ENCODE results near the gene AREL1. TPM values are rescaled to one million over a fixed set of nuclear protein-coding genes. Genes with fewer than 3 reads are reported as not detected.

AREL1 gene
- total RNA-seq, 1 experiment from 2014 or later, result 25.8 TPM

DNA sequence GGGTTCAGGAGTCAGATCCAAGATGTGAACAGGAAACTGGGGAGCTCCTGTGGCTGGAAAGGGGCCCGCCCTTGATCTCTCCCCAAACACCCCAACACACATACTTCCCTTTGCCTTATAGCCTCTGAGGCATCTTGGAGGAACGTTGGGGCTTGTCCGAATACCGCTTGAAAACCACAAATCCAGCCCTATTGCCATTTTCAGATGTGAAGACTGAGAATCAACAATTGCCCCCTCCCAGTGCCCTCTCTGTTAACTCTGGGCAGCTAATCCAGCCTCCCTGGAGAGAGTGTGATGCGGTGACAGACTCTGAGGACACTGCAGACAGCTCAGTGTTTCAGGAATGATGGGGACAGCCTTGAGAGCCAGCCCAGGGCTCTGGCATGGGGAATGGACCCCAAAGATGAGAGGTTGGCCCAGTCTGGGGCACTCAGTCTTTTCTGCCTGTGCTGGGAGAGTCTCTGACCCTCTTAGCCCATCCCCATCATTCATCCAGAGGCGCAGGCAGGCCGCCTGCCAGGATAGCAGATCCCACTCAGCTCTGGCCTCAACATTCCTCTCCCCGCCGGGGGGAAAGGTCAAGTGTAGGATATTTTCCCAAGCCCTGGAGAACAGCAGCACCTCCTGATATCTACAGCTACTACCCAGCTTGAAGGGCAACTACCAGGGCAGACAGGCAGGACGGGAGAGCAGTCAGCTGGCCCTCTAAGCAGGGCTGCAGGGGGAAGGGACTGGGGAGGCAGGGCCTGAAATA, 76.3 kb downstream of the AREL1 start:
- peak; percentile 32 for DNase-seq (ENCODE audit: low read depth)

DNA sequence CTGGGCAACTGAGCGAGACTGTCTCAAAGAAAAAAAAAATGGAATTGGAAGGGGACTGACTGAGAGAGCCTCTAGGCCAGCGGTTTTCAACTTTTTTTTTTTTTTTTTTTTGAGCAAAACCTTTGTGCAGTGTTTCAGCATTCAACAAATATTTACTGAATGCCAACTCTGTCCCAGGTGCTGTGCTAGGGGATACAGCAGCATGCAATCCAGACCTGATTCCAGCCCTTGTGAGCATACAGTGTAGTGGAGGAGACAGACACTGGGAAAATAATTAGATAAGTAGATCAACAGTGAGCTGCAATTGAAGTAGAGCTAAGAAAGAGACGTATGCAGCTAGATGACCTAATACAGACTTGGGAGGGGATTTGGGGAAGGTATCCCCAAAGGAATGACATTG, 77.0 kb downstream of the AREL1 start:
- DNase-seq (ENCODE audit: low read depth), result no peak

DNA sequence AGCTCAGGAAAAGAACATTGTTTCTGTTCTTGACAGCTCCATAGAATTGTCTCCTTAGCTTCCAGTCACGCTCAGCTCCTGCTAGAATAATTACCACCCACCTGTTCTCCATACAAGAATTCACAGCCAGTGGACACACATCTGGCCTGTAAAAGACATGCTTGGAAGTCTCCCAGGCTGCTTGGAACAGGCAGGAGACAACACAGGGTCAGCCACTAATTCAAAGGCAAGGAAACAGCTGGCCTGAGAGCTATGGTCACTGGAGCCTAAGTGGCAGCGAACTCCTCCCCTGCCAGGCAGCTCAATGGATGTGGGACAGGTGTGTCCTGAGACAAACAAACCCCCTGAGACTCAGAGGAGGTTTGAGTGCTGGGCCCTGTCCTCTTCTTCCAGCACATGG, 77.9 kb downstream of the AREL1 start:
- no peak for DNase-seq (ENCODE audit: low read depth)

DNA sequence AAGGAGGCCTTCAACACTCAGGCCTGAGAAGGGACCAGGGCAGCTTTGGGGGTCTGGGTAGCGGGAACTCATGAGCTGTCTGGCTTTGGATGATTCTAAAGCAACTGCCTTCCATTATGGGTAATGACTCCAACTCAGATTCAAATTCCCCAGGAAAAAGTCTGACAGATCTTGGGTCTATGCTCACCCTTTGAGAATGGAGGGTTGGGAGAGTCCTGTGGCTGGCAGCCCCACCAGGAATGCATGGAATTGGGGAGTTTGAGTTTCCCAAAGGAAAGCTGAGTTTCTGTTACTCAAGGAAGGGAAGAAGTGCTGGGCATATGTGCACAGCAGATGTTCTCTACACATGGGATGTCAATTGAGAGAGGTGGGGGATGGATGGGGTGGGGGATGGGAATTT, 78.4 kb downstream of the AREL1 start:
- no peak for DNase-seq (ENCODE audit: low read depth)

DNA sequence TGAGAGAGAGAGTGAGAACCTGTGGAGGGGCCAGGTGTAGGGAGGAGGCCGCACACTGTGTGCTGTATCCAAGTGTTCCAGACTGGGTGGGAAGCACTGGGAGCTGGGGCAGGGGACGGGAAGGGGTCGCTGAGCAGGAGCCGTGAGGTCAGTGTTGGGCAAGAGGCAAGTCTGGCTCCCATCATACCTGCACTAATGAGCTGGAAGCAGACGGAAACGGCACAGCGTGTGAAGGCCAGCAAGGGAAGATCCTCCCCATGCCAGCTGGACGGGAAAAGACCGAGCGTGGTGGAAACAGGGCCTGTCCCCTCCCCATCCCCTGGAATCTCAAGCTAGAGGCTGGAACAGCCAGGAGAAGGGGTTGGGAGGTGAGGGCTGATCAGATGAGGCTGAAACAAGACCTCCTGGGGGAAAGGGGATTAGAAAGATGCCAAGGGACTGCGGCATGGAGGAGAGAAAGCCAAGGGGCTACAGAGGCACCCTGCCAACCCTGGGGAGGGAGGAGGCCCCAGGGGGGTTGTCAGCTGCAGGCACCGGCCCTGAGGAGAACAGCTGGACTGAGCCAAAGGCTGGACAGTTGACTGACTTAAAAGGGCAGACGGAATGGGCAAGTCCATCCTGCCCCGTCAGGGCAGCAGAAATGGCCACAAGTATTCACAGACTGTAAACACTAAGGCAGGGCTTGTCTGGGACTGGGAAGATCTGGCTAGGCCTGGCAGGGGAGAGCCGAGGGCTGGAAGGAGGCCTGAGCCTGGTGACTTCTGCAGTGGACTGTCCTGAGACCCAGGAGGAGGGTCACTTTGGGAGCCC, 81.8 kb downstream of the AREL1 start:
- no peak for DNase-seq (ENCODE audit: low read depth)

DNA sequence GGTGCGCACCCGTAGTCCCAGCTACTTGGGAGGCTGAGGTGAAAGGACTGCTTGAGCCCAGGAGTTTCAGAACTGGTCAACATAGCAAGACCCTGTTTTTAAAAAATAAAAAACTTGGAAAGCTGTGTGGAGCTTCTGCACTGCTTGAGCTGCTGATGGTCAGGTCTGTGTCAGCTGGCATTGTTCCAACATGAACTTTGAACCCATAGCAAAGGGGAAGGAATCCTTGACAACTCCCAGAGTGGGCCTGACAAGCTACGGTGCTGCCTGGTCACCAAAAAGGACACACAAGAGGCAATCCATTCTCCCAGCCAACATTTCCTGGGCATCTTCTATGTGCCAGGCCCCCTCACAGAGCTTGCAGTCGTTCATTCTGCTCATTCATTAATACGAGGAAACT, 84.5 kb downstream of the AREL1 start:
- DNase-seq (ENCODE audit: low read depth), result no peak

DNA sequence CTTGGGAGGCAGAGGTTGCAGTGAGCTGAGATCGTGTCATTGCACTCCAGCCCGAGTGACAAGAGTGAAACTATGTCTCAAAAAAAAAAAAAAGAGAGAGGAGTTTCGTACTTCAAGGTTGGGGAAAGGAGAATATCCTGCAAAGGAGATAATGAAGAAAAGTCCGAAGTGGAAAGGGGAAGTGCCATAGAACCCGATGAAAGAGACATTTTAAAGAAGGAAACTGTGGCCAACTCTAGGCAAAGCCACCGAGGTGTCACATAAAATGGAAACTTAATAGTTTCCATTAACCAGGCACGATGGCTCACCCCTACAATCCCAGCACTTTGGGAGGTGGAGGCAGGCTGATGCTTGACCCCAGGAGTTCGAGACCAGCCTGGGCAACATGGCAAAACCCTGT, 85.8 kb downstream of the AREL1 start:
- DNase-seq (ENCODE audit: low read depth), result no peak

DNA sequence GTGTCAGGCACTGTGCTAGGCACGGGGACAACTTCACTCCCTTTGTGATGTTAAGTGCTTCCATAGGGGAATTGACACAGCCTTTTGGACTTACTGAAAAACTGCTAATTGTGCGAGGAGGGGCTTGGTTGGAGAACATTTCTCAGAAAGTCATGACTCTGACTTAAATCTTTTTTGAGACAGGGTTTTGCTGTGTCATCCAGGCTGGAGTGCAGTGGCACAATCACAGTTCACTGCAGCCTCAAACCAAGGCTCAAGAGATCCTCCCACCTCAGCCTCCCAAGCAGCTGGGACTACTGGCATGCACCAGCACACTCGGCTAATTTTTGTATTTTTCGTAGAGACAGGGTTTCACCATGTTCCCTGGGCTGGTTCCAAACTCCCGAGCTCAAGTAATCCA, 90.6 kb downstream of the AREL1 start:
- DNase-seq (ENCODE audit: low read depth), result no peak

DNA sequence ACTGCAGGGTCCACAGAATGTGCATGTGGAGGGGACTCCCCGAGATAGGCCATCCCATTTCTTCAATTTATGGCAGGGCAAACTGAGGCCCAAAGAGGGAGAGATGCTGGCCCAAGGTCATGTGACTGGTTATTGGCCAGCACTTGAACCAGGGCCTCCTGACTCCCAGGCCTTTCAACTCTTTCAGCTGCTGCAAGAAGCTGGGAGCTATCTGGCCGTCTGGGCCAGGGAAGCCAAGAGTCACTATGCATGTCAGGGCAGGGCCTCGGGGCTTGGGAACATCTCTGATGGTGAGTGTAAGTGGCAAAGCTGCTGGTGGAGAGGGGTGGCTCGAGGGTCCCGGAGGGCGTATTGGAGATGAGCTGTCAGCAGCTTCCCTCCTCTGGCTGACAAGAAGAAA, 91.3 kb downstream of the AREL1 start:
- DNase-seq (ENCODE audit: low read depth), result no peak

DNA sequence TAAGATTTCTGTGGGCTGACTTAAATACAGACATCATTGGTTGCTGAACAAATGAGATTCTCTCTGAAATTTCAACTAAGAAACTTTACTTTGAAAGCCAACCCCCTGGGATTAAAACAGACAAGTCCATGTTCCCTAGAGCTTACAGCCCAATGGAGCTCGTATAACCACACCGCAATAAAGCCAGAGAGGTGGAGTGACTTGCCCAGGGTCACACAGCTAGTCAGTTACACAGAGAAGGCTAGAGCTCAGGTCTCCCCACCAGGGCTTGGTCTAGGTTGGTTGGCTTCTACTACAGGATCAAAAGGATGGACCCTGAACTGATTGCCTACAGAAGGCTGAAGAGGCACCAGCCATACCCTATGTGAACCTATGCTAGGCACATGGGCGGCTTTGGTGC, 92.0 kb downstream of the AREL1 start:
- no peak for DNase-seq (ENCODE audit: low read depth)

DNA sequence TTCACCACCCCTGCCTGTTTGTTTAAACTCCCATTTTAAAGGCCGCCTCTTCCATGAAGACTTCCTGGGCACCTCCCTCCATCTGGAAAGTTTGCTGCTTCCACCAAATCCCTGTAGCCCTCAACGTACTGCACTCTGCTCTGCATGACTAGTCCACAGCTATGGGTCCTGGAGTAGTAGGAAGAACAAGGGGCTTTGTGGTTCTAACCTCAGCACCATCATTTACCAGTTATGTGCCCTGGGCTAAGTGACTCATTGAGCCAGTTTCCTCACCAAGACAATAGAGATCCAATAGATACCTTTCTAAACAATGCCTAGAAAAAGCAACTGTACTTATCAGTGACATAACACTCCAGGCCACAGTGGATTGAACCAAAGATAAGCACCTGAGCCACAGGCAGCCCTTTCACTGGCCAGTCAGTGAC, 92.4 kb downstream of the AREL1 start:
- DNase-seq (ENCODE audit: low read depth), result peak; percentile 100

DNA sequence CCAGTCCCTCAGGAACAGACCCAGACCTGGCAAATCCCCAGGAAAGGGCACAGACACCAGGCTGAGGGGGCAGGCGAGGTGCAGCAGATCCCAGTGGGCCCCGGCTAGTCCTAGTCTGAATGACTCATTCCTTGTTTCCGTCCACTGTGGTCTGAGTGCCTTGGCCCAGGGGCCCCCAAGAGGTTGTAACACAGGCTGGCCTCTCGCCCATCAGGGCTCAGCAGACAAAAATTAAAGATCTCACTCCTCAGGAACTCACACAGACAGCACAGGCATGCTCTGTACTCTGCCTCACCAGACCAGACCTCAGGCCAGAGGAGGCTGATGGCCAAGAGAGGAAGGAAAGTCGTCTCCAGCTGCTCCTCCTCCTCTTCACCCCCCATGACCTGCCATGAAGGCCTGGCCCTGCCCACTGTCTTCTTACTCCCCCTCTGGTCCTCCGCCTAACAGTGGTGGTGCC, 93.2 kb downstream of the AREL1 start:
- DNase-seq (ENCODE audit: low read depth), result peak; percentile 99

DNA sequence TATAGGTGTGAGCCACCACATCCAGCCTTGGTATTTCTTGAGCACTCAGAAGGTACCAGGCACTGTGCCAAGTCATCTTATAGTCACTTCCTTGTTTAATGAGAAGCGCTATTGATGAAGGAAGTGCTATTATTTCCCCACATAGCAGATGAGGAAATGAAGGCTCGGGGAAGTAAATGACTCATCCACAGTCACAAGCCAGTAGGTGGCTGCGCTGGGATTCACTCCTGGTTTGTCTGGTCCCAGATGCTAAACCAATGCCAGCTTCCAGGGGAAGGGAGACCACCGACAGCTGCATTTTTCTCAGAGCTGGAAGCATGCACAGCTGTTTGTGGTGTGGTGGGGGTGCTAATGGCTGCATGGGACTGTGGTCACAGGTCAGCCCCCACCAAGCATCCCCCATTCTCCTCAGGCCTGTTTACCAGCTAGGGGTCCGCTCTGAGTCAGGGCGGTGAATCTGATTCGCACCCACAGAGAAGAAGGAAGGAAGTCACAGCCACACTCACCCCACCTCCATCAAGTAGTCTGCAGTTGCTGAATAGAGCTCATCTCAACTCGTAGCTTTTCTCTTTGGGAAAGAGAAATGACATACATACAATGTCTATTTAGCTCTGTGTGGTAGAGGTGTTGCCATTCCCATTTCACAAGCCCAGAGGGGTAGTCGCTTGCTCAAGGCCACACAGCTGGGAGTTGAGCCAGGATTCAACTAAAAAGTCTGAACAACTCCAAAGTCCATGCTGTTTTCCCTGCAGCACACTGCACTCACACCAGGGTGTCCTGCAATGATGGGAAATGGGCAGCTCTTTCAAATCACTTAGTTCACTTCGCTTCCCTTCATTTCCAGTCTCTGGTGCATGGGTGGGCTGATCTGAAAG, 94.6 kb downstream of the AREL1 start:
- DNase-seq (ENCODE audit: low read depth), result peak; percentile 66

DNA sequence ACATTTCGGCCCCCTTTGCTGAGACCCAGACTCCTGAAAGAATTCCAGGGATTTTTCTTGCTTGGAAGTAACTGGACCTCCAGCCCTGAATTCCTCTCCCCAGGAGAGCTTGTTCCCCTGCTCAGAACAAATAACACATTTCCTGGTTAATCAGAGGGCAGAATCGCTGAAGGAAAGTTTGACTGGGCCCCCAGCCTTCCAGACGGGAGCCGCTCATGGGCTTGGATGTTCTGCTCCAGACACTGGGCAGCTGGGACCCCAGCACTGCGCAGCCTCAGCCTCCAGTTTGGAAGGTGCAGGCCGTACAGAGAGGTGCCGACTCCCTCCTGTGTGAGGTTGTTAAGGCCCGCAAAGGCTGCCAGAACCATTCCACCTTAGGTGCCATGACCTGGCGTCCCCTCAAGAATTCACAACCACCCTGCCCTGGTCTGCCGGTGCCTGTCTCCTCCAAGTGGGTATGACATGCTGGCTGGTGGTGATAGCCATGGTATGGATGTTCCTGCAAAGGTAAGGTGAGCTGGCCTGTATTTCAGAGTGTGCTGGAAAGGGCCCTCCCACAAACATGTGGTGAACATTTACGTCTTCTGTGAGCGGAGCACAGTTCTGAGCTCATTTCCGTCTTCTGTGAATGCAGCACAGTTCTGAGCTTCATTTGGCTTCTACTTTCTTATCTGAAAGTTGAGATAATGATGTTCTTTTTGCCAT, 95.7 kb downstream of the AREL1 start:
- DNase-seq (ENCODE audit: low read depth), result peak; percentile 30

DNA sequence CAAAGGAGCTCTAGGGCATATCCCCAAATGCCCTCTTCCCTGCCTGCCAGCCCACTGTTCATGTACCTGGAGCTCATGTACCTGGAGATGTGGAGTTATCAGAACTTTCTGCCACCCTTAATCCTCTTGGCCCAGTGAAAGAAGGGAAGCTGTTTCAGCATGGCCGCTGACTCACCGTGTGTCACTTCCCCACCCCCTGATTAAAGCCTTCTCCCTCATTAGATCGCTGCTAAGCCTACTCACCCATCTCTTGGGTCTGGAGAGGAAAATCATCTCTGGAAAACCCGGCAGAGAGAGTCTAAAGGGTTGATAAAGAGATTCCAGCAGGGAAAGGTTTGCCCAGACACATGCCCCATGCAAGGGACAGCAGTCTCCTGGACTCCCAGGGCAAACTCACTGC, 96.4 kb downstream of the AREL1 start:
- peak; percentile 90 for DNase-seq (ENCODE audit: low read depth)

DNA sequence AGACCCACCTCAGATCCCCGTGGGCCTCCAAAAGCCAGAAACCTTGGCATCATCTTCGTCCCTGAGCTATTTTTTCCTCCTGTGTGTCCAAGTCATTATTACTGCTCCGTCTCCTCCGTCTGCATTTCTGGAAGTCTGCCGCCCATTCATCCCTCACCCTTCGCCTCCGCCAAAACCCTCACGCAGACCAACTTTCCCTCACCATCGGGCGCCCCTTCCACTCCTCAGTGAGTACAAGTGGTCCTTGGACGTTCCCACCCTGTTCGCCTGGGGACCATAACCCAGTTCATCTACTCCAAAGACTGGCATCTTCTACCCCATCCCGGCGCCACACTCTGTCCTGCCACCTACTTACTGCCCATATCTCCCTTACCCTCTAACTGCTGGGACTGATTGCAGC, 97.1 kb downstream of the AREL1 start:
- DNase-seq (ENCODE audit: low read depth), result no peak

DNA sequence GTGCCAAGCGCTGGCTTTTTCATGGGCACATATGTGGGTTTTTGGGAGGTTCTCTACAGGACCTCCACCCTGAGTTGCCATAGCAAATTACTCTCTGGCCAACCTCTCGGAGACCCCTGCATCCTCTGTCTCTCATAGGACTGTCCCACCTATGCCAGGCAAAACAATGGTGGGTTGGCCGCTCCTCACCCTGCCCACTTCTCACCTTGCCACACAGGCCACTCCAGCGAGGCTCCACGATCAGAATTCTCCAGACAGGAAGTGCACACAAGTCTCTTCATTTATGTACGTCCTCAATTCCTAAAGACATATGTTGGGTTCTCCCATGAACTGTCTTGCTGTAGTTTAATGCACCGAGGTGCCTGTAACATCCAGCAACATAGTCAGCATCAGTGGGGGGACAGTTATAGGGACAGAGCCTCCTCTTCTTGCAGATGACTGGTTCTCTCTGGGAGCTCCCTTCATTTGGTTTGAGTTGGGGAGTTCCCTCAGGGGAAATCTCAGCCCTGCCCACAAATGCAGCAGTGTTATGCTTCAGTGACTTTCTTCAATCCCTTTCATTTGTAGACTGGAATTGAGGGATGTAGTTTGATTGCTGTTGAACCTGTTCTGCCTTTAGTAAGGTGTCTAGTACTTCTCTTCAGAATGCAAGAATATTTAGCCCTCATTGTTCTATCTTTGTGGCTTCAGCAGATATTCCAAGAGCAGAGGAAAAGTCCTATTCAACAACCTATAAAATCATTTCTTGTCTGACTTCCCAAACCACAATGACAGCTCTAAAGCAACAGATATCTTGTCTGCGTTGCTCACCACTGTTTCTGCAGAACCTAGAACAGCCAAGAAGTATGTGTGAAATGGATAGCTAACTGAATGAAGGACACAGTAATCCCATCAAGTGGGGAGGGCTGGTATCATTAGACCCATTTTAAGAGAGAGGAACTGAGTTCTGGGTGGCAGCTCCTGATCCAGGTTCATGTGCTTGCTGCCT, 98.1 kb downstream of the AREL1 start:
- DNase-seq (ENCODE audit: low read depth), result peak; percentile 62

DNA sequence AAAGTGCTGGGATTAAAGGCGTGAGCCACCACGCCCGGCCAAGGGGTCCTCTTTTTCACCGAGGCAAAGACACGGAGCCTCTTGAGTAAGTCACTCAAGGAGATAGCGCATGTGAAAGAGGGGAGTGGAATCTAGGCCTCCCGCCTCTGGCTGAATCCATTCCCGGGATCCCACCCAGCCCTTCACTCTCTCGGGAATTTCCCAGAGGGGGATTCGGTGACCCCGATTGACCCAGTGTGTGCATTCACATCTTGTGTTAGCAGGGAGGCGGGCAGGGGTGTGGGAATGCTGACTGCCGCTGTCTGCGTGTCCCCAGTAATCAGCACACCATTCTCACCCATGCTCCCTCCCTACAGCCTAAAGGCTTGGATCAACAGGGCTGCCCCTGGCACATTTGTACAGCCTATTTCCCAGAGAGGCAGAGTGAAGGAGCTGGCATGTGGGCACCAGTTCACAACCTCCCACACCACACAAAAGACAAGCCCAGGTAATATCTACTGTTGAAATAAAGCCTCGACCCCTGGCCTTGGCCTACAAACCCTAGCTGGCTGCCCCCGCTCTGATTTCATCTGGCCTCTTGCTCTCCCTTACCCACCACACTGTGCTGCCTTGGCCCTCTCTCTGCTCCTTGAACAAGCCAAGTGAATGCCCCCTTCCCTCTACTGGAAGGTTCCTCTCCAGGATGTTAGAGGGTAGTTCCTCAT, 99.5 kb downstream of the AREL1 start:
- no peak for DNase-seq (ENCODE audit: low read depth)

DNA sequence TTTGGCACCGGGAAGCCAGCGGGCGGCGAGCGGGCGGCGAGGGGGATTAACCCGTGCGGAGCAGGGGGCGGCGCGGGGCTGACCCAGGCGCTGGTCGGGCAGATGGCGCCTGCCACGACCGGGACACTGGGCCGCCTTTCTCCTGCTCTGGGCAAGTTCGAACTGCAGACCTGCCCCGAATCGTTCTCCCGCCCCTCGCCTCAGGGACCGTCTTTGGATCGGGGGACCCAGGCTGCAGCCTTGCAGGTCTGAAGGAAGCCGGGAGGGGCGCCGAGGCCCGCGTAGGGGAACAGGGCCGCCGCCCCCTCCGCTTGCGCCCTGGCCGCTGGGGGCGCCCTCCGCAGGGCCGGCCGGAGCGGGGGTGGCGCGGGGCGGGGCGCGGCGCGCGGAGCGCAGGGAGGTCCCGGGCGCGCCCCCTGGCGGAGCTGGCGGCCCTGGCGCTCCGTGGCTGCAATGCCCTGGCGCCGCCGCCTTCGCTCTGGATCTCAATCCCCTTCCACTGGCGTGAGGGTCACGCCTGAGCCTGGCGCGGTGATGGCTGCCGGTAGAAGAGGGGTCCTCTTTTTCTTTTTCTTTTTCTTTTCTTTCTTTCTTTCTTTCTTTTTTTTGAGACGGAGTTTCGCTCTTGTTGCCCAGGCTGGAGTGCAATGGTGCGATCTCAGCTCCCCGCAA, 100.4 kb downstream of the AREL1 start:
- peak; percentile 65 for DNase-seq (ENCODE audit: low read depth)
